ENCODE results near the gene PDZD7.

DNA sequence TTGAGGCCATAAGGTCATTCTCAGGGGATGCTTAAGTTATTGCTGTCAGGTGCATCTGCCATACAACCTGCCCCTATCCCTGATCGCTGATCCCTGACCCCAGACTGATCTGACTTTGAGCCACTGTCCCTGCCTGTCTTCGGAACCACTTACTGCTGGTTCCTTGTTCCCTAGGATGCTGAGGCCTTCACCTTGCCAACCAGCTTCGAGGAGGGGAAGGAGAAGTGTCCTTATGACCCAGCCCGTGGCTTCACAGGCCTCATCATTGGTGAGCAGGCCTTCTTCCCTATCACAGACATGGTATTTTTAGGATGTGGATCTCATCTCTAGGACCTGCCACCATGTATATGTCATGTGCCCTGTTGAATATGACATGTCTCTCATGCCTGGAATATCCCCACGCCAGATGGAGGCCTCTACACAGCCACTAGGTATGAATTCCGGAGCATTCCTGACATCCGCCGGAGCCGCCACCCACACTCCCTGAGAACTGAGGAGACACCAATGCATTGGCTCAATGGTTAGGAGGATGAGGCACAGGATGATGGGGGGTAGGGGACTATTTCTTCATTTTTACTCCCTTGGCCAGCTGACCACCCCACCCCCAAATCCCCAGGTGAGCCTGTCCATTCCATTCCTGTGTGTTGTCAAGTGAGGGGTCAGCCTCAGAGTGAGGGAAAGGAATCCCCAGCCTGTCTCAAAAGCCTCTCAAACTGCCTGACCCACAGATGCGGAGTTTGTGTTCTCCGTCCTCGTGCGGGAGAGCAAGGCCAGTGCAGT is 52.6 kb downstream of the PDZD7 start:
- no peak for TF ChIP-seq EZH2 (optimal IDR thresholded peaks at IDR 0.05; ENCODE audit: low read depth, low read length)
- TF ChIP-seq, protein P1, sequence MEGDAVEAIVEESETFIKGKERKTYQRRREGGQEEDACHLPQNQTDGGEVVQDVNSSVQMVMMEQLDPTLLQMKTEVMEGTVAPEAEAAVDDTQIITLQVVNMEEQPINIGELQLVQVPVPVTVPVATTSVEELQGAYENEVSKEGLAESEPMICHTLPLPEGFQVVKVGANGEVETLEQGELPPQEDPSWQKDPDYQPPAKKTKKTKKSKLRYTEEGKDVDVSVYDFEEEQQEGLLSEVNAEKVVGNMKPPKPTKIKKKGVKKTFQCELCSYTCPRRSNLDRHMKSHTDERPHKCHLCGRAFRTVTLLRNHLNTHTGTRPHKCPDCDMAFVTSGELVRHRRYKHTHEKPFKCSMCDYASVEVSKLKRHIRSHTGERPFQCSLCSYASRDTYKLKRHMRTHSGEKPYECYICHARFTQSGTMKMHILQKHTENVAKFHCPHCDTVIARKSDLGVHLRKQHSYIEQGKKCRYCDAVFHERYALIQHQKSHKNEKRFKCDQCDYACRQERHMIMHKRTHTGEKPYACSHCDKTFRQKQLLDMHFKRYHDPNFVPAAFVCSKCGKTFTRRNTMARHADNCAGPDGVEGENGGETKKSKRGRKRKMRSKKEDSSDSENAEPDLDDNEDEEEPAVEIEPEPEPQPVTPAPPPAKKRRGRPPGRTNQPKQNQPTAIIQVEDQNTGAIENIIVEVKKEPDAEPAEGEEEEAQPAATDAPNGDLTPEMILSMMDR (IDR thresholded peaks at IDR 0.05; ENCODE audit: low read length): no peak
- no peak for TF ChIP-seq EZH2phosphoT487 (IDR thresholded peaks at IDR 0.05; ENCODE audit: low read length)
